H7 (cell line): Measurements from ENCODE around the gene SLFNL1. TPM values are rescaled to one million over a fixed set of nuclear protein-coding genes. Genes with fewer than 3 reads are reported as not detected.

Experiments
- DNase-seq: peaks from one replicate; pipeline ENCODE4 v3.0.0; 2012
- H3K27me3 ChIP-seq: 2 replicates; pipeline ENCODE4 v1.6.0; 2011; ENCODE audit warnings: mild to moderate bottlenecking, low read length; ENCODE audit not compliant: control insufficient read depth, insufficient read depth
- H3K36me3 ChIP-seq: replicated peaks from 2 replicates; pipeline ENCODE4 v1.5.1; 2011; ENCODE audit warnings: low read length; ENCODE audit not compliant: control insufficient read depth, insufficient read depth
- H3K4me3 ChIP-seq: 2 replicates; pipeline ENCODE4 v1.5.1; 2011; ENCODE audit warnings: low read depth, mild to moderate bottlenecking, control low read depth, low read length, moderate library complexity; ENCODE audit not compliant: insufficient read depth
- total RNA-seq: library from RNA; depleted of rRNA; stranded (reverse); fragments of >200 nt; shearing (Covaris generic); gene quantifications from 2 replicates; pipeline ENCODE4 v1.2.3, GENCODE V29; 2014; rRNA removed

Gene SLFNL1
- total RNA-seq, 1 experiment from 2014 or later: not detected

GRCh38 chr1:40974945-40975344 lies 46.6 kb downstream of the SLFNL1 start:
- no peaks in the 10 kb centered on the region; the same call in 1 of the 2 replicates for H3K27me3 ChIP-seq

GRCh38 chr1:40973912-40974311 lies 47.6 kb downstream of the SLFNL1 start:
- no peak for DNase-seq
- Histone ChIP-seq H3K36me3 (no peaks in the 10 kb centered on the region), H3K4me3 (no peak overlapping the region), H3K27me3 (no peaks in the 10 kb centered on the region; the same call in 1 of the 2 replicates)

More at GRCh38 chr1:40974945-40975344, 46.6 kb downstream of the SLFNL1 start:
- DNase-seq: no peak
- Histone ChIP-seq H3K4me3 (no peak overlapping the region), H3K36me3 (no peaks in the 10 kb centered on the region)

- DNase-seq: no peak
- no peak overlapping the region for H3K4me3 ChIP-seq
- H3K36me3 ChIP-seq: no peaks in the 10 kb centered on the region
- no peaks in the 10 kb centered on the region for H3K27me3 ChIP-seq
Observed at GRCh38 chr1:40971966-40972365, 49.6 kb downstream of the SLFNL1 start.

GRCh38 chr1:40969445-40969844 lies 52.1 kb downstream of the SLFNL1 start:
- H3K4me3 ChIP-seq: no peak overlapping the region

GRCh38 chr1:40966417-40966816 lies 55.1 kb downstream of the SLFNL1 start:
- Histone ChIP-seq H3K4me3 (no peak overlapping the region), H3K36me3 (no peaks in the 10 kb centered on the region), H3K27me3 (peaks cover 3% of the 10 kb centered on the region; the same call in 1 of the 2 replicates)
- DNase-seq: no peak

More at GRCh38 chr1:40969445-40969844, 52.1 kb downstream of the SLFNL1 start:
- Histone ChIP-seq H3K27me3 (peaks cover 3% of the 10 kb centered on the region; the same call in 1 of the 2 replicates), H3K36me3 (no peaks in the 10 kb centered on the region)
- no peak for DNase-seq

Other genes starting within 250 kb of the SLFNL1 start
- 1.5 and 2.7 TPM in 2 replicates for gene KCNQ4, start 237.9 kb downstream of the SLFNL1 start, total RNA-seq
- gene CITED4, start 159.4 kb downstream of the SLFNL1 start, total RNA-seq: 13.9 and 15.7 TPM in 2 replicates
- gene CTPS1, start 42.0 kb downstream of the SLFNL1 start, total RNA-seq: 68.0 and 81.9 TPM in 2 replicates
- gene SCMH1, start 220.6 kb upstream of the SLFNL1 start, total RNA-seq: 21.1 and 27.1 TPM in 2 replicates